ENCODE measurements around the gene PTPN20. TPM values are rescaled to one million over a fixed set of nuclear protein-coding genes. Genes with fewer than 3 reads are reported as not detected.

Gene PTPN20
- total RNA-seq, 1 donor from 2014 or later = 2.5 TPM

GRCh38 chr10:47020471-47020870 is 109.2 kb downstream of the PTPN20 start:
- DNase-seq (ENCODE audit: low spot score) = peak; percentile 39

DNA sequence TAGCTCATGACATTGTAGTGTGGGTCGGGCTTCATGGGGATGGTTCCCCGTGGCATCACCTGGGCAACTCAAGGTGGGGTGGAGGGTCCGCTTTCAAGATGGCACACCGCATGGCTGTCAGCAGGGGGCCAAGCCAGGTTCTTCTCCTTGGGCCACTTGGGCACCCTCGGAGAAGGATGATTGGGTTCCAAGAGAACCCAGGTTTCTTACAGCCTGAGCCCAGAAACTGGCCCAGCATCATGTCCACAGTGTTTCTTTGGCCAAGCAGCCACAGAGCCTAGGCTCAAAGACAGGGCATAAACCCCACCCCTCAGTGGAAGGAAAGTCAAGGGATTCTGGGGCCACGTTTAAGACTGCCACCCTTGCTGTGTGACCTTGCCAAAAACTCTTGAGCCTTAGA is 110.6 kb downstream of the PTPN20 start:
- peak; percentile 34 for DNase-seq (ENCODE audit: low spot score)

GRCh38 chr10:47022311-47023131 is 111.3 kb downstream of the PTPN20 start:
- DNase-seq (ENCODE audit: low spot score) = peak; percentile 32

- DNase-seq (ENCODE audit: low spot score) = peak; percentile 38
Measured at GRCh38 chr10:47023237-47024045, 112.2 kb downstream of the PTPN20 start.

- DNase-seq (ENCODE audit: low spot score) = no peak
Measured at GRCh38 chr10:47024046-47024322, 112.8 kb downstream of the PTPN20 start.

DNA sequence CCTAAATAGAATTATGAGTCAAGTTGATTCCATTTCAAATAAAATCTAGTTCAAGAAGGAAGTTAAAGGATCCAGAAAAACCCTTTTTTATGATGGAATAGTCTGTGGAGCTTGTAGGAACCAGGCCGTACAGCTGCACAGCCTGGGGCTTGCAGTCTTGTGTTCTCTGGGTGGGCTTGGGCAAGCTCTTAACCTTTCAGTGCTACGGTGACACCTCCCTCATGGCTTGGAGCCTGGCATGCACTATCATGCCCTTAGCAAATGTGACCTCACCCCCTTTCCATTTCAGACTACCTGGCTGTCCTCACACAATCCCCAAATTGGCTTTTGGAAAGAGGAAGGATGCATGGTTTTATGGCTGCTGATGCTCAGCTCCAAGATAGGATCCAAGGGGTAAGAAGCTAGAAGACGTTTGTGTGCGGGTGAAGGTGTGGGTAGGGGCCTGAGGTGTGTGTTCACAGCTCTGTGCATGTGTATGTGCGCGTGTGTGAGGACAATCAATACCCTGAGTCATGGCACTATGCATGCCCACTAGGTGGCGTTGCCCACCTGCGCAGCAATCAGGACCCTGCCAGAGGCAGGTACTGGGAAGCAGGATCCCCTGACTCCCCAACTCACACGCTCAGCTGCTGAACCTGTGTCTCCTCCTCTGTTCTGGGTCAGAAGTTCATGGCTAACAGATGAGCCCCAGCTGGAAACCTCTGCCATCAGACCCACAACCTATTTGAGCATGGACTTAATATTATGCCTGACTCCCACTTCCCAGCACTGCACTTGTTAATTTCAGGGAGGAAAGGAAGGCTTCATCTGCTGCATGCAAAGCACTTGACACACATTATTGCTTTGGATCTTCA is 113.4 kb downstream of the PTPN20 start:
- peak; percentile 70 for DNase-seq (ENCODE audit: low spot score)

DNA sequence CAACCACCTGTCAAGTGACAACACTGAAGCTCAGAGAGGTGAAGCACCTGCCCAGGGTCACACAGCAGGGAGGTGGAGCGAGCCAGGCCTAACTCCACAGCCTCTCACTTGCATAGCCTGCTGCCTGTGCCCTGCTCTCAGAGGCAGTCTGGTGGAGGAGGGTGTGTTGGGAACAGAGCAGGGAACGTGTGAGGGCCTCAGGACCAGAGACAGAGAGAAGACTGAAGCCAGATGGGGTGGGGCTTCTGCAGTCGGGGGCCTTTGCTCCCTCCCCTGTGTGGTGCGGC is 114.0 kb downstream of the PTPN20 start:
- DNase-seq (ENCODE audit: low spot score) = no peak

- peak; percentile 35 for DNase-seq (ENCODE audit: low spot score)
Measured at GRCh38 chr10:47025540-47026300, 114.5 kb downstream of the PTPN20 start.

- DNase-seq (ENCODE audit: low spot score) = peak; percentile 24
Measured at GRCh38 chr10:47026301-47027107, 115.3 kb downstream of the PTPN20 start.

GRCh38 chr10:47027108-47027783 is 116.0 kb downstream of the PTPN20 start:
- DNase-seq (ENCODE audit: low spot score) = peak; percentile 38

GRCh38 chr10:47027784-47028260 is 116.6 kb downstream of the PTPN20 start:
- peak; percentile 31 for DNase-seq (ENCODE audit: low spot score)

GRCh38 chr10:47028466-47028865 is 117.2 kb downstream of the PTPN20 start:
- DNase-seq (ENCODE audit: low spot score) = peak; percentile 25

DNA sequence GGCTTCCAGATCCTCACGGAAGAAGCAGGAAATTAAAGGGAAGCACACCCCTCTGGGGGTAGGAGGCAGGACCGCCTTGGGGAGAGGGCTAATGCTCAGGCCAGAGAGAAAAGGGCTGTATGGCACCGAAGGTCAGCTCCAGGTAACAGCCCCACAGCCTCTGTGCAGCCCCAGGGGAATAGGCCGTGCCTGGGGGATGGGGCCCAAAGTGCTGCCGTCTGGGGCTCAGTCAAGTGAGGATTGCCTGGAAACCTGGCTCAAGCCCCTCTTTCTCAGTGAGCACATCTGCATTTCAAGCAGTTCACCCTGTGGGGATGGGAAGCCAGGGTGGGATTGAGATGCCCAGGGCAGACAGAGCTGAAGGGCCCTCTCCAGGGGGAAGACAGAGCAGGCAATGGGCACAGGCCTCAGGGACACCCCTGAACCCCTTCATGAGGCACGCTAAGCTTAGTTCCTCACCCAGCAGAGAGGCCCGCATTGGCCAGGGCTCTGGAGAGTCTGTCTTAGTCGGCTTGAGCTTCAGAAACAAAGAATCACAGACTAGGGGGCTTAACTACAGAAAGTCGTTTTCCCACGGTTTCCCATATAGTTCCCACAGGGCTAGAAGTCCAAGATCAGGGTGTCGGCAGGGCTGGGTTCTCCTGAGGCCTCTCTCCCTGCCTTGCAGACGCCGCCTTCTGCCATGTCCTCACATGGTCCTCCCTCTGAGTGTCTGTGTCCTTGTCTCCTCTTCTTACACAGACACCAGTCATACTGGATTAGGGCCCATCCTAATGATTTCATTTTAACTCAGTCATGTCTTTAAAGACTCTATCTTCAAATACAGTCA is 118.2 kb downstream of the PTPN20 start:
- DNase-seq (ENCODE audit: low spot score) = peak; percentile 32

GRCh38 chr10:47030191-47030703 is 119.0 kb downstream of the PTPN20 start:
- DNase-seq (ENCODE audit: low spot score) = peak; percentile 36

- peak; percentile 38 for DNase-seq (ENCODE audit: low spot score)
Measured at GRCh38 chr10:47031211-47031900, 120.1 kb downstream of the PTPN20 start.

DNA sequence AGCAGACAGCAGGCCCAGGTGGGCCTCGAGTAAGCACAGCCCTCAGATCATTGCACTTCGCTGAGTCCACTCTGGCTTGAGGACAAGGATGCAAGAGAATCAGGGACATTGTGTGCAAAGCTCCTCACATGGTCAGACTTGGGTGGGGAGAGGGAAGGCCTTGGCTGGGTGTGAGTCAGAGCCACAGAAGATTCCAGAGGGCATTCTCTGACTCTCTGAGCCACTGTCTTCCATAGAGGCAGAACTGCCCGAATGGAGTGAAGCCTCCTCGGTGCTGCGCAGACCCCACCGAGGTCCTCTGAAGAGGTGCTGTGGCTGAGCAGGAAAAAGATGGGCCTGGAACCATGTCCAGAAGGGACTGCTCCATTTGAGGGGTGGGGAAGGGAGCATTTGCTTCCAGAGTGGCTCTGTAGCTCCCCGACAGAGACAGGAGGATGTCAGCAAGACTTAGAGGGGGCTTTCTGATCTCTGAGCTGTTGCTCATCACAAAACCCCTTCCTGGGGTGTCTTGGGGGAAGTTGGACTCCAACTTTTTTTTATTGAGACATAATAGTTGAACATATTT is 120.8 kb downstream of the PTPN20 start:
- DNase-seq (ENCODE audit: low spot score) = no peak

DNA sequence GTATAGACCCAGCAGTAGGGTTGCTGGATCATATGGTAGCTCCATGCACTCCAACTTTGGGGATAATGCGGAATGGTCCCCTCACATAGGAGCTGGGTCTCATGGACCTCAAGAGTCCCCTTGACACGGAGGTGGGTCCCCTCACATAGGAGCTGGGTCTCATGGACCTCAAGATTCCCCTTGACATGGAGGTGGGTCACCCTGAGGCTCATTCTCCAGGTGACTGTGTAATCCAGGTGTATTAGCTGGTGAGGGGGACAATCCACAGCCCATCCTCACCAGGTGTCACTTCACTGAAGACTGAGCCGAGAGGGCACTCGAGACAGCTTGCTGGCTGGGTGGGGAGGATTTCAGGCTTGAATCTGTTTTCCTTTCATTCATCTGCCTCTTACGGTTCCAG is 121.9 kb downstream of the PTPN20 start:
- DNase-seq (ENCODE audit: low spot score) = no peak

All from ureter (tissue), 1 donor.